HUES6 (cell line): ENCODE data around the gene RTRAF.

Experiments used
- H3K27ac ChIP-seq: 2 replicates; pipeline ENCODE4 v1.7.0; 2013; ENCODE audit warnings: low read depth, mild to moderate bottlenecking, low read length, inconsistent platforms
- H3K27me3 ChIP-seq: 2 replicates; pipeline ENCODE4 v1.6.1; 2013; ENCODE audit warnings: low read length; ENCODE audit not compliant: control insufficient read depth, insufficient read depth
- H3K36me3 ChIP-seq: 2 replicates; pipeline ENCODE4 v1.6.1; 2013; ENCODE audit warnings: low read length; ENCODE audit not compliant: control insufficient read depth, insufficient read depth
- H3K4me1 ChIP-seq: 2 replicates; pipeline ENCODE4 v1.6.1; 2013; ENCODE audit warnings: low read length; ENCODE audit not compliant: control insufficient read depth, insufficient read depth
- H3K4me3 ChIP-seq: 2 replicates; pipeline ENCODE4 v1.5.1; 2013; ENCODE audit warnings: low read depth, low read length
- H3K9ac ChIP-seq: one replicate; pipeline ENCODE4 v1.6.1; 2013; ENCODE audit warnings: mild to moderate bottlenecking, low read length
- H3K9me3 ChIP-seq: 2 replicates; pipeline ENCODE4 v1.6.1; 2013; ENCODE audit warnings: low read depth, low read length; ENCODE audit not compliant: control insufficient read depth, insufficient read depth

Gene RTRAF

GRCh38 chr14:52020866-52021717 lies 31.7 kb downstream of the RTRAF start:
- H3K4me3 ChIP-seq: no peak overlapping the region
- peaks cover 6% of the 10 kb centered on the region for H3K9me3 ChIP-seq
- H3K36me3 ChIP-seq: no peaks in the 10 kb centered on the region
- H3K27ac ChIP-seq: no peak overlapping the region
- peaks cover 20% of the 10 kb centered on the region for H3K4me1 ChIP-seq
- H3K27me3 ChIP-seq: no peaks in the 10 kb centered on the region
- H3K9ac ChIP-seq: no peak overlapping the region

GRCh38 chr14:52021957-52022600 lies 32.7 kb downstream of the RTRAF start:
- Histone ChIP-seq H3K9me3 (peaks cover 6% of the 10 kb centered on the region), H3K27ac (no peak overlapping the region), H3K4me1 (peaks cover 20% of the 10 kb centered on the region), H3K27me3 (no peaks in the 10 kb centered on the region), H3K4me3 (no peak overlapping the region), H3K36me3 (no peaks in the 10 kb centered on the region), H3K9ac (no peak overlapping the region)

- Histone ChIP-seq H3K27ac (no peak overlapping the region), H3K36me3 (0 out of 2 replicates have a peak, but pooled peaks cover 2% of the 10 kb centered on the region)
Measured at GRCh38 chr14:52023518-52023917, 34.2 kb downstream of the RTRAF start.

GRCh38 chr14:52025310-52025709 lies 36.0 kb downstream of the RTRAF start:
- 0 out of 2 replicates have a peak, but pooled peaks cover 2% of the 10 kb centered on the region for H3K36me3 ChIP-seq
- peaks cover 18% of the 10 kb centered on the region for H3K4me1 ChIP-seq
- H3K27me3 ChIP-seq: no peaks in the 10 kb centered on the region
- no peak overlapping the region for H3K4me3 ChIP-seq
- H3K9ac ChIP-seq: no peak overlapping the region
- H3K9me3 ChIP-seq: peaks cover 6% of the 10 kb centered on the region
- no peak overlapping the region for H3K27ac ChIP-seq

More at GRCh38 chr14:52023518-52023917, 34.2 kb downstream of the RTRAF start:
- Histone ChIP-seq H3K9ac (no peak overlapping the region), H3K4me3 (no peak overlapping the region), H3K27me3 (no peaks in the 10 kb centered on the region), H3K9me3 (peaks cover 6% of the 10 kb centered on the region), H3K4me1 (peaks cover 20% of the 10 kb centered on the region)

GRCh38 chr14:52026017-52026660 lies 36.8 kb downstream of the RTRAF start:
- Histone ChIP-seq H3K4me3 (no peak overlapping the region), H3K27ac (no peak overlapping the region), H3K36me3 (0 out of 2 replicates have a peak, but pooled peaks cover 2% of the 10 kb centered on the region), H3K9ac (no peak overlapping the region), H3K4me1 (peaks cover 9% of the 10 kb centered on the region), H3K9me3 (peaks cover 6% of the 10 kb centered on the region), H3K27me3 (no peaks in the 10 kb centered on the region)

- Histone ChIP-seq H3K27ac (no peak overlapping the region), H3K9ac (no peak overlapping the region), H3K36me3 (0 out of 2 replicates have a peak, but pooled peaks cover 2% of the 10 kb centered on the region), H3K9me3 (peaks cover 6% of the 10 kb centered on the region), H3K27me3 (no peaks in the 10 kb centered on the region), H3K4me3 (no peak overlapping the region), H3K4me1 (peaks cover 3% of the 10 kb centered on the region; the same call in 1 of the 2 replicates)
Measured at GRCh38 chr14:52026901-52027300, 37.6 kb downstream of the RTRAF start.

GRCh38 chr14:52029881-52030280 lies 40.5 kb downstream of the RTRAF start:
- Histone ChIP-seq H3K9ac (no peak overlapping the region), H3K4me3 (no peak overlapping the region), H3K27ac (no peak overlapping the region), H3K27me3 (no peaks in the 10 kb centered on the region), H3K4me1 (peaks cover 14% of the 10 kb centered on the region), H3K36me3 (0 out of 2 replicates have a peak, but pooled peaks cover 2% of the 10 kb centered on the region), H3K9me3 (no peaks in the 10 kb centered on the region)

- Histone ChIP-seq H3K4me3 (no peak overlapping the region), H3K9me3 (no peaks in the 10 kb centered on the region), H3K4me1 (peaks cover 14% of the 10 kb centered on the region), H3K27me3 (no peaks in the 10 kb centered on the region), H3K36me3 (0 out of 2 replicates have a peak, but pooled peaks cover 2% of the 10 kb centered on the region), H3K9ac (no peak overlapping the region), H3K27ac (no peak overlapping the region)
Measured at GRCh38 chr14:52031781-52032180, 42.4 kb downstream of the RTRAF start.

- no peak overlapping the region for H3K9ac ChIP-seq
- no peak overlapping the region for H3K27ac ChIP-seq
- no peaks in the 10 kb centered on the region for H3K9me3 ChIP-seq
- H3K4me1 ChIP-seq: peaks cover 14% of the 10 kb centered on the region
- no peaks in the 10 kb centered on the region for H3K27me3 ChIP-seq
- H3K4me3 ChIP-seq: no peak overlapping the region
- 0 out of 2 replicates have a peak, but pooled peaks cover 2% of the 10 kb centered on the region for H3K36me3 ChIP-seq
Measured at GRCh38 chr14:52032204-52032801, 43.0 kb downstream of the RTRAF start.

- H3K4me3 ChIP-seq: no peak overlapping the region
- H3K4me1 ChIP-seq: peaks cover 14% of the 10 kb centered on the region
- H3K27me3 ChIP-seq: no peaks in the 10 kb centered on the region
- no peak overlapping the region for H3K9ac ChIP-seq
- H3K27ac ChIP-seq: no peak overlapping the region
- H3K36me3 ChIP-seq: 0 out of 2 replicates have a peak, but pooled peaks cover 2% of the 10 kb centered on the region
- H3K9me3 ChIP-seq: no peaks in the 10 kb centered on the region
Measured at GRCh38 chr14:52033101-52033642, 43.8 kb downstream of the RTRAF start.
